Testis (tissue), 2 donors: Measurements from ENCODE around the gene FAM25A.

Experiments
- POLR2A ChIP-seq: fragments of 450-650 bp; IDR thresholded peaks from one replicate; pipeline ENCODE4 v1.6.1; 2017; ENCODE audit warnings: antibody characterized with exemption, mild to moderate bottlenecking, moderate library complexity
- TF ChIP-seq, protein P1 (sequence below), 3 experiments: fragments of 450-650 bp in 2 of 3; fragments of 200-600 bp in 1 of 3; sonication (generic) in 1 of 3; IDR thresholded peaks; one replicate each; pipeline ENCODE4 v1.5.1; 2016 to 2019; ENCODE audit warnings: antibody characterized with exemption in 3 of 3, mild to moderate bottlenecking in 2 of 3, moderate library complexity in 1 of 3

DNA sequence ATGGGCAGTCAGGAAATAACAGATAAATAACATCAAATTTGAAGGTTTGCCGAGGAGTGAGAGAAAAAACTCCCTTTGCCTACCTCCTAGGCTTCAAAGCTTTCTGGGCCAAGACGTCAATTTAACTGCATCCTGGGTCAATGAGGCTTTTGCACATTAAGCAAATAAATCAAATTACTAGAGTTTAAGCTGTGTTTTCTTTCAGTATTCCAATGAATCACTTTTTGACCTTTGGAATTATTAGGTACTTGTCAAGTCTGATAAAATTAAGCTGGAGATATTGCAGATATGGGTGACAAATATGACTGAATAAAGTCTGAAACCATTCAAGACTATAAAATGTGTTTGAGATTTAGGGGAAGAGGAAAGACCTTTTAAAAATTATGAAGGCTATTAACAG, 52.4 kb downstream of the FAM25A start:
- TF ChIP-seq, protein P1, sequence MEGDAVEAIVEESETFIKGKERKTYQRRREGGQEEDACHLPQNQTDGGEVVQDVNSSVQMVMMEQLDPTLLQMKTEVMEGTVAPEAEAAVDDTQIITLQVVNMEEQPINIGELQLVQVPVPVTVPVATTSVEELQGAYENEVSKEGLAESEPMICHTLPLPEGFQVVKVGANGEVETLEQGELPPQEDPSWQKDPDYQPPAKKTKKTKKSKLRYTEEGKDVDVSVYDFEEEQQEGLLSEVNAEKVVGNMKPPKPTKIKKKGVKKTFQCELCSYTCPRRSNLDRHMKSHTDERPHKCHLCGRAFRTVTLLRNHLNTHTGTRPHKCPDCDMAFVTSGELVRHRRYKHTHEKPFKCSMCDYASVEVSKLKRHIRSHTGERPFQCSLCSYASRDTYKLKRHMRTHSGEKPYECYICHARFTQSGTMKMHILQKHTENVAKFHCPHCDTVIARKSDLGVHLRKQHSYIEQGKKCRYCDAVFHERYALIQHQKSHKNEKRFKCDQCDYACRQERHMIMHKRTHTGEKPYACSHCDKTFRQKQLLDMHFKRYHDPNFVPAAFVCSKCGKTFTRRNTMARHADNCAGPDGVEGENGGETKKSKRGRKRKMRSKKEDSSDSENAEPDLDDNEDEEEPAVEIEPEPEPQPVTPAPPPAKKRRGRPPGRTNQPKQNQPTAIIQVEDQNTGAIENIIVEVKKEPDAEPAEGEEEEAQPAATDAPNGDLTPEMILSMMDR (IDR thresholded peaks at IDR 0.05) = no peak
- no peak for TF ChIP-seq POLR2A
